Adrenal gland (tissue), 12 donors: Measurements from ENCODE around the gene RP2. TPM values are rescaled to one million over a fixed set of nuclear protein-coding genes. Genes with fewer than 3 reads are reported as not detected.

Experiments
- DNase-seq, 7 donors: peaks; one replicate each; pipeline ENCODE4 v3.0.0-alpha.2; 2019 to 2020
- H3K27ac ChIP-seq, 5 donors: fragments of 200-600 bp; sonication (generic) in 4 of 5; 1 replicate in 3 of 5; 2 replicates in 2 of 5; pipeline versions ENCODE4 v1.5.1 to v1.8.0; 2016 to 2020; ENCODE audit warnings: mild to moderate bottlenecking in 1 of 5
- H3K27me3 ChIP-seq: fragments of 200-600 bp; 2 replicates; pipeline ENCODE4 v1.8.0; 2021
- H3K36me3 ChIP-seq, 2 donors: fragments of 200-600 bp; replicated peaks in 1 of 2; 1 replicate in 1 of 2; 2 replicates in 1 of 2; pipeline versions ENCODE4 v1.5.1 to v1.8.0; 2018 to 2022
- H3K4me1 ChIP-seq, 2 donors: fragments of 200-600 bp; replicated peaks in 1 of 2; 1 replicate in 1 of 2; 2 replicates in 1 of 2; pipeline versions ENCODE4 v1.5.1 to v1.8.0; 2018 to 2021
- H3K4me3 ChIP-seq, 4 donors: fragments of 200-600 bp; sonication (generic) in 3 of 4; one replicate each; pipeline ENCODE4 v1.5.1; 2016 to 2018
- H3K9me3 ChIP-seq, 3 donors: fragments of 200-600 bp; sonication (generic) in 1 of 3; replicated peaks in 1 of 3; 1 replicate in 2 of 3; 2 replicates in 1 of 3; pipeline versions ENCODE4 v1.5.1 to v1.8.0; 2016 to 2021
- CTCF ChIP-seq, 6 experiments: fragments of 450-650 bp in 4 of 6; fragments of 200-600 bp in 2 of 6; sonication (generic) in 1 of 6; IDR thresholded peaks; 1 replicate in 5 of 6; 2 replicates in 1 of 6; pipeline versions ENCODE4 v1.5.1 to v1.8.0; 2016 to 2021; ENCODE audit warnings: antibody characterized with exemption in 6 of 6, mild to moderate bottlenecking in 2 of 6, moderate library complexity in 1 of 6
- POLR2A ChIP-seq, 2 donors: fragments of 450-650 bp; IDR thresholded peaks; one replicate each; pipeline ENCODE4 v1.6.1; 2017; ENCODE audit warnings: antibody characterized with exemption in 2 of 2, mild to moderate bottlenecking in 2 of 2, moderate library complexity in 1 of 2
- WGBS, 4 donors: extraction: QIAGEN DNeasy Blood & Tissue Kit in 2 of 4; methylation state at CpG; one replicate each; pipeline versions ENCODE4 v1.1.5 to v1.1.7; 2013 to 2017; 5-methylcytosine and 5-hydroxymethylcytosine counted together
- intact Hi-C, 2 donors: fragments of 100-400 bp; cut with DNase I; formaldehyde crosslinking; loops; one replicate each; pipeline versions ENCODE4 v1.14.1 to v1.15.0; 2022 to 2023
- polyA plus RNA-seq, 3 donors: library from polyadenylated mRNA; stranded (reverse); fragments of 200-250 nt in 2 of 3; fragments of 350-450 nt in 1 of 3; fragmentation: Illumina TruSeq in 1 of 3; extraction: RNeasy Lipid Tissue Mini Kit (QIAGEN cat#74804) in 1 of 3; gene quantifications; one replicate each; pipeline ENCODE4 v1.2.3, GENCODE V29; 2013 to 2014
- total RNA-seq, 9 donors: library from RNA; depleted of rRNA in 4 of 9; stranded (reverse); fragments of >200 nt in 4 of 9; fragments of 120-200 nt in 1 of 9; fragmentation: NEBNext Ultra II Directional in 1 of 9; extraction: Animal tissue kit (Norgen Biotek cat#: 25700) in 1 of 9; gene quantifications; one replicate each; pipeline versions ENCODE4 v1.1.0 to v1.2.4, GENCODE V29; 2013 to 2023
- donor health status: healthy with polysubstance abuse.
- donor health status: Bipolar disorder and iron deficiency.
- donor health status: DM: yes; HTN: yes; CAD: no.
- donor health status: DM: no; HTN: no; CAD: no.
- donor health status: DM: no; HTN: no; CAD: no.
- donor health status: DM: yes; HTN: yes; CAD: no.

The RP2 gene
- total and polyA plus RNA-seq, 12 donors: 3.0 to 20.2 (median 11.7) TPM

GRCh38 chrX:46837558-46838485 is 979 bp downstream of the RP2 start:
- peak overlapping the region in 4 of 5 donors; percentile 69 to 95 (median 84) for H3K27ac ChIP-seq
- no peaks in the 10 kb centered on the region for H3K9me3 ChIP-seq
- H3K36me3 ChIP-seq: no peaks in the 10 kb centered on the region
- WGBS, 4 donors: 1 to 39% (median 20%) methylated on average over 17 to 20 of the region's 20 CpGs
- TF ChIP-seq POLR2A (IDR thresholded peaks at IDR 0.05): no peak
- no peak for TF ChIP-seq CTCF (IDR thresholded peaks at IDR 0.05)
- intact Hi-C loops: no loop called here
- H3K4me1 ChIP-seq: peaks cover 0 to 10% of the 10 kb centered on the region in 2 donors
- no peak for DNase-seq
- peak overlapping the region in 3 of 4 donors; percentile 40 to 80 (median 62) for H3K4me3 ChIP-seq
- no peaks in the 10 kb centered on the region for H3K27me3 ChIP-seq

- no peaks in the 10 kb centered on the region for H3K9me3 ChIP-seq
- 3 to 28% (median 13%) methylated on average over 1 of the region's 1 CpG for WGBS, 4 donors
- peak overlapping the region in 1 of 4 donors; percentile 80 for H3K4me3 ChIP-seq
- intact Hi-C loops: no loop called here
- peaks cover 0 to 10% of the 10 kb centered on the region in 2 donors for H3K4me1 ChIP-seq
- TF ChIP-seq CTCF (IDR thresholded peaks at IDR 0.05): no peak
- TF ChIP-seq POLR2A (IDR thresholded peaks at IDR 0.05): no peak
- no peak for DNase-seq
- no peaks in the 10 kb centered on the region for H3K36me3 ChIP-seq
- H3K27me3 ChIP-seq: no peaks in the 10 kb centered on the region
- H3K27ac ChIP-seq: peak overlapping the region in 2 of 5 donors; percentile 81 to 86
These were observed 1.6 kb downstream of the RP2 start for GRCh38 chrX:46838486-46838870.

GRCh38 chrX:46838974-46839480 is 2.2 kb downstream of the RP2 start:
- DNase-seq: no peak
- Histone ChIP-seq H3K27me3 (no peaks in the 10 kb centered on the region), H3K9me3 (no peaks in the 10 kb centered on the region), H3K4me3 (peak overlapping the region in 1 of 4 donors; percentile 80), H3K36me3 (no peaks in the 10 kb centered on the region), H3K4me1 (peaks cover 0 to 10% of the 10 kb centered on the region in 2 donors), H3K27ac (no peak overlapping the region)
- TF ChIP-seq CTCF (IDR thresholded peaks at IDR 0.05): no peak
- WGBS, 4 donors: 78 to 91% (median 84%) methylated on average over 1 of the region's 1 CpG
- intact Hi-C loops: no loop called here

- 40 to 89% (median 56%) methylated on average over 1 of the region's 1 CpG for WGBS, 4 donors
- no peak for TF ChIP-seq CTCF (IDR thresholded peaks at IDR 0.05)
- TF ChIP-seq POLR2A (IDR thresholded peaks at IDR 0.05): no peak
- Histone ChIP-seq H3K27ac (no peak overlapping the region), H3K36me3 (no peaks in the 10 kb centered on the region), H3K27me3 (no peaks in the 10 kb centered on the region), H3K4me3 (no peak overlapping the region), H3K9me3 (no peaks in the 10 kb centered on the region), H3K4me1 (peaks cover 0 to 10% of the 10 kb centered on the region in 2 donors)
- no peak for DNase-seq
- intact Hi-C loops: no loop called here
These were observed 4.1 kb downstream of the RP2 start for GRCh38 chrX:46840946-46841345.
